Retina (tissue), 1 donor: ENCODE results near the gene FNIP2.
"Not testable (repeated sequence)": the region's sequence is repeated elsewhere in the genome, so short reads cannot be mapped to it uniquely, and the experiment has no call there.

ENCODE experiments used
- DNase-seq: peaks from one replicate; pipeline ENCODE4 v3.0.0-alpha.2; 2016

FNIP2 gene

DNA sequence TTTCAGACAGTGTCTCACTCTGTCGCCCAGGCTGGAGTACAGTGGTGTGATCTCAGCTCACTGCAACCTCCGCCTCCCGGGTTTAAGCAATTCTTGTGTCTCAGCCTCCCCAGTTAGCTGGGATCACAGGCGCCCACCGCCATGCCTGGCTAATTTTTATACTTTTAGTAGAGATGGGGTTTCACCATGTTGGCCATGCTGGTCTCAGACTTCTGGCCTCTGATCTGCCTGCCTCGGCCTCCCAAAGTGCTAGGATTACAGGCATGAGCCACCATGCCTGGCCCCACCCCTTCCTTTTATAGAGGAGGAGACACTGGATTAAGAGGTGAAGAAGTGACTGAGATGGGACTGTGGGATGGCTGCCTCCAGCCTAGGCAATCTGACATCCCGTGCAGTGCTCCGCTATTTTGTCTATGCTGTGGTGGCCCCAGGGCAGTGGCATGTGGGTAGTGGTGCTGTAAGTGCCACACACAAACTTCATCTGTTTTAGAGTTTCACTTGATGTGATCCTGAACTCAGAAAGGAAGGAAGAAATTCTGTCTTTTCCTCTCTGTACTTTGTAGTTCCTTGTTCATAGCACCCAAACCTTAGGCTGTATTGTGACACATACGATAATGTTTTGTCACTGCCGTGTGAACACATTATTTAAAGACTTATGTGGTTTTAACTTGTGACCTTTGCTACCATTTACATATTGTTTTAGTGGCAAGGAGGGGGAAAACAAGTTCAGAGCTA, 48.9 kb downstream of the FNIP2 start:
- DNase-seq = no peak

DNA sequence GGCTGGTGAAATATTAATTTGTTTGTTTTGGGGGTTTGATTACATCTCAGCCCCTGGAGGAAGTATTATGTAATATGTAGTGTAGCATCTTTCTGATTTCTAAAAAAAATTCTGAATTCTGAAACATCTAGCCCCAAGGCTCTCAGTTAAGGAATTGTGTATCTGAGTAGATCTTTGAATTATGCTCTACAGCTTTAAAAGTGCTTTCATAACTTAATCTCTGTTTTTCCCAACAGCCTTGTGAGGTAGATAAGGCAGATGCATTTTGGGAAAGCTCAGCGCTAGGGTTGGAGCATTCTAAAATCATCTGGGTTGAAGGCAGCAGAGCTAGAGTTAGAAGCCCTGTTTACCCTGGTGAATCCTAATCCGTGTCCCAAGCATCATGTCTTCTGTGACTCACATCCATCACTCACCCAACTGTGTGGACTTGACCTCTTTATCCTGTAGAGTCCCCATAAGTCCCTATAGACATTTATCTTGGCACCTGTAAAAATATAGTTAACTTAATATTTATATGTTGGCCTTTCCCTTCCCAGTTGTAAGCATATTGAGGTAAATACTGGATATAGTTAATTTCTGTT, 49.8 kb downstream of the FNIP2 start:
- no peak for DNase-seq

DNA sequence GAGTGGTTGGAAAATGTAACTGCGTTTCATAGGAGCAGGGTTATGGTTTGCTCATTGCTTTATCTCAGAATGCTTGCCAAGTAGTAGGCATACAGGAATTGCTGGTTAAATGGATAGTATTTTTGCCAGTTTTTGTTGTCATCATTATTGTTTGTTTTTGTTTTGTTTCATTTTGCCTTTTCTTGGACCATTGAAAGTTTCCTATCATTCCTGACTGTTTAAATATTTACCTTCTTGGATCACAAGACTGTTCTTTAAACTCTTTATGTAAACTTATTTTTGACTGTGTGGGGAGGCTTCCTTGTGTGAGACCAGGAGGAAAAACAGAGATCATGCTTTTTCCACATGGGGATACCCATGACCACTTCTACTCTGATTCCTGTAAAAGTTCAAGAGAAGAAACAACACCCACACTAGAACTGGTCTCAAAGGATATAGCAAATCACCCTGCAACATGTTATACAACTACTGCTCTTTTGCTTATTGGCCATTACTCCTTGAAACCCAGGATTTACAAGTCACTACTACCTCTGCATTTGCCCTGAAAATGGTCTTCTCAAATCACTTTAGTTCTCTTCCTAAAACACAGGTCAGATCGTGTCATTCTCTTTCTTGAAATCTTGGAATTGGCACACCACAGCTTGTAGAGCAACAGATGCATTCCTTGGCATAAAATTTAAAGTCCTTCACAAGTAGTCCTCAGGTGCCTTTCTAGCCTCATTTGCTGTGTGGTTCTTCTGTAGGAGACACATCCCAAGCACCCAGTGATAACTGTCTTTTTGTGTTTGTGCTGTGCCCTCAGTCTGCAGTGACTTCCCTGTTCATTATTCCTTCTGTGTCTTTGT, 51.3 kb downstream of the FNIP2 start:
- no peak for DNase-seq

DNA sequence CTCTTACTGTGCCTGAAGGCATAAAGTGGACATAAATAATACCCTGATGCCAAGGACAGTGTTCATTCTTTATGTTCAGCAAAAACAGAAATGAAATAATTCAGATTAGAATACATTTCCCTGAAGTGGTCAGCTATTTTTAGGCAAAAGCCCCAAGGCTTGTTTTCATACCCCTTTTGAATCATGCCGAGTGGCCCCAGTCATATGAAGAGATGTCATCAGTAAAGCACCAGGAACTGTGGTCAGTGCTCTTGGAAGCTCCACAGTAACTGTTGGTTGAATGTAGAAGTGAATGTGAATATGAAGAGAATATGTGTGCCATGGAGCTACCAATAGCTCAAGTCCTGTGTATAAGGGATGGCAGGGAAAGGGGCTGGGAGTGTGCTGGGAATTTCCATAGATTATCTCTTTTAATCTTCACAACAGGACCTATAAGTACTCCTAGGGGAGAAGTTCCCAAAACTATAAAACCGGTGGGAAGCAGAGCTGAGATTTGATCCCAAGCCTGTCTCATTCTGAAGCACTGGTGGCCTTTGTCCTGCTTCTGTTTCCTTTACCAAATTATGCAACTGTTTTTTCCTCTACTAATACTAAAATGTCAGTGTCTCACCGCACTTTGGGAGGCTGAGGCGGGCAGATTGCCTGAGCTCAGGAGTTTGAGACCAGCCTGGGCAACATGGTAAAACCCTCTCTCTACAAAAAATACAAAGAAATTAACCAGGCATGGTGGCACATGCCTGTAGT, 52.6 kb downstream of the FNIP2 start:
- no peak for DNase-seq

DNA sequence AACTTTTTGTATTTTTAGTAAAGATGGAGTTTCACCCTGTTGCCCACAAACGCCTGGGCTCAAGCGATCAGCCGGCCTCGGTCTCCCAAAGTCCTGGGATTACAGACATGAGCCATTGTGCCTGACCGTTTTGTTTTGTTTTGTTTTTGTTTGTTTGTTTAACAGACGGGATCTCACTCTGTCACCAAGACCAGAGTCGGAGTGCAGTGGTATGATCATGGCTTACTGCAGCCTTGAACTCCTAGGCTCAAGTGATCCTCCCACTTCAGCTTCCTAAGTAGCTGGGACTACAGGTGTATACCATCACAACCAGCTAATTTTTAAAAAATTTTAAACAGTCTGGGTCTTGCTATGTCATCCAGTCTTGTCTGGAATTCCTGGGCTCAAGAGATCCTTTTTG, 53.5 kb downstream of the FNIP2 start:
- no peak for DNase-seq

DNA sequence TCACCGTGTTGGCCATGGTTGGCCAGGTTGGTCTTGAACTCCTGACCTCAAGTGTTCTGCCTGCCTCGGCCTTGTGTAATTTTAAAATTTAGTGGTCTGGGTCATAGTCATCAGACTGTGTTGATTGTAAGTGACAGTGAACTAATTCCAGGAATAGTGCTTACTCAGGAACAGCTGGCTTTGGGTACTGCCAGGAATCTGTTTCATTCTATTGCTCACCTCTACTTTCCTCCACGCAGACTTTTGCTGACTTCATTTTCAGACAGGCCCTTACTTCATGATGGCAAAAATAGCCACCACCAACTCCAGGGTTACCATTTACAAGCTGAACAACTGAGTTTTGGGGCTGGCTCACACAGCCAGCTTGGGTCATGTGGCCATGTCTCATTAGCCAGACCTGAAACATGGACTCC, 54.6 kb downstream of the FNIP2 start:
- no peak for DNase-seq

DNA sequence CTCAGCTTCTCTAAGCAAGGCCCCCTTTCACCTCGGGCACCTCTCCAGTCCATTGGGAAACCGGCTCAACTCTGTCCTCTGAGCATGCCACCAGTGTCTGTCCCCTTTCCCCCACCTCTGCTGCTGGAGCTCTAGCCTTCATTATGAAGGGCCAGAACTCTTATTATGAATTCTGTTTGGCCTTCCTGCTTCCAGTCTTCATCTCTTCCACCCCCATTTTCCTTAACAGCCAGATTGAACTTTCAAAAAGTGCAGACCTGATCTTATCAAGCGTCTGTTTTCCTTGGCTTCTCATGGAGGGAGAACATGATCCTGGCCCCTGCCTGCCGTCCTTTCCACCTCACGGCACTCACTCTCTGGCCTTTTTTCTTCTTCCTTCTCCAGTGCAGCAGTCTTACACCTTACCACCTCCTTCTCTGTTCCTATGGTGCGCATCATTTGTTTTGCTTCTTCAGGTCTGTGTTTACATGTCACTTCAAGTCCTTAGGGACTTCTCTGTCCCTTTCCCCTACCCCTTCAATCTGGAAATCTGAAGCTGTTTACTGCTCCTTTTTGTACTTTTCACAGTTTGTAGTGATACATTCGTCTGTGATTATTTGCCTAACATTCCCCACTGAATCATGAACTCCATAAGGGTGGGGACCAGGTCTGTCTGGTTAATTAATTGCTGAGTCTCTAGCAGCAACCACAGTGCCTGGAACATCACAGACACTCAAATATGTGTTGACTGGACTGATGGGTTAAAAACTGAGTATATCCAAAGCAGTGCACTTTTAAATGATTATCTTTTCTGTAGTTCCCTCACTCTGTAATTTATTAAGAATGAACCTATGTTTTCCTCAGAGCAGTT, 55.8 kb downstream of the FNIP2 start:
- DNase-seq = no peak

DNA sequence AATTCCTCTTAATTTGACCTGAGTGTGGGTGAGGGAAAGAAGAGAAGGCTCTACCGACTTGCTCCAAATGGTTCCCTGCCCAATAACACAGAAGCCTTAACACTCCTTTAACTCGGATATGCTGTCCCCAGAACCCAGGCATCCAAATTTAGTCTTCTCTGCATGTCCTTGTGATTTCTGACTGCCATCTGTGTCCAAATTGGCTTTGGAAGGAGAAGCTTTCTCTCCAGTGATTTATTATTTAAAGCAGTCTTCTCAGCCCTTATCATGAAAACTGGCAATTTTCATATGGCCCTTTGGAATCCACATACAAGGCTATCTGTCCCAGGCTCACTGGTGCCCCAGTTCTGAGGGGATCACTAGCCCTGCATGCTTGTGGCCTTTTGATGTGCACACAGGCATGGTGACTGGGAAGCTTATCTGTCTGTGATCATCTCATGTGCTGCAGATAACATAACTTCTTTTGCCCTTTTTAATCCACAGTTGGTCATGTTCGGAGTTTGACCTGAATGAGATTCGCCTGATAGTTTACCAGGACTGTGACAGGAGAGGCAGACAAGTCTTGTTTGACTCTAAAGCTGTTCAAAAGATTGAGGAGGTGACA, 56.7 kb downstream of the FNIP2 start:
- no peak for DNase-seq

DNA sequence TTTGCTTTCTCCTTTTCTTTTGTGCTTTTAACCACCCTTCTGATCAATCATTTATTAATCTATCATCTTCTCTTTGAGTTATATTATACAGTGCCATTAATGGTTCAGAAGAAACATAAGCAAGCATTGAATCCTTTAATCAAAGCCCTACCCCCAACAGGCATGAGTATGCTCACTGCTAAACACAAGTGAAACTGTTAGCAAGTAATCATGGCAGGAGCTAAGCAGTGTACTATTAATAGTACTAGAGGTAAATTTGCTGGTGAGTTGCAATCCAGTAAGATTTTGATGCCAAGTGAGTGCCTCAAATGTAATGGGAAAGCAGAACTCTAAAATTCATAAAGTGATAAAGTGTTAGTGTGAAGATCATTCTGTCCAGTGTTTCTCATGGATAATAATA, 57.2 kb downstream of the FNIP2 start:
- no peak for DNase-seq

DNA sequence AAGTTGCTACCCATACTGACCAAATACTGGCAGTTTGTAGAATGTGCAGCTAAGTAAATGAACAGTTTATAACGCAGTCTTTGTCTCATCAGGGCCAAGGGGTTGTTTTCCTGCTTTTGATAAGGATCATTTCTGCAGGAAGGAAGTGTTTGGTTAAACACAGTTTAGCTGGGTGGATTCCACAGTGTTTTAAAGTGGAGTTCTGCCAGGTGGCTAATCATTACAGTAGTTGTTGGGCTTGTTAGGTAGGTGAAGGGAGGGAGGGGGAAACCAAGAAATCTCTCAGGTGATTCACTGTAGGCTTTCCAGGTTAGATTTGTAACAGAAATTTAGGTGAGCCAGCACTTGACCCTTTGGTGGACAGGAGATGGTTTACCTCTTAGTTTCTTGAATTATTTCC, 58.1 kb downstream of the FNIP2 start:
- no peak for DNase-seq

DNA sequence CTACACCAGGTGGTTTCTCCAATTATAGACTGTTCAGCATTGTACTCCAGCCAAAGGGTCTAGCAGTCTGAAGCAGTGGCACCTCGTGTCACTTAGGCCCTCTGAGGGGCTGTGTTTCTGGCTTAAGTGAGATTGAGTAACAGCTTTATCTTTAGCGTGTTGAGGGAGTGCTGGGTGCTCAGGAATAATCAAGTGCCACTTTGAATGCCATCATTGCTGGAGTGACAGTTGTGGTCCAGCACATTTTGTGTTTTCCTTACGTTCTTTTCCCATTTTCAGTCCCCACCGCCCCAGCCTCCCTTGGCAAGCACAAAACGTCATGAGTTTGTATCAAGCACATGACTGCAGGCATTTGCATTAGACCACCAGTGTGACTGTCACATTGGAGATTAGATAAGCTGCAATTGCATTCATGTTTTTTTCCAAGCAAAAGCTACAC, 58.7 kb downstream of the FNIP2 start:
- DNase-seq = no peak

DNA sequence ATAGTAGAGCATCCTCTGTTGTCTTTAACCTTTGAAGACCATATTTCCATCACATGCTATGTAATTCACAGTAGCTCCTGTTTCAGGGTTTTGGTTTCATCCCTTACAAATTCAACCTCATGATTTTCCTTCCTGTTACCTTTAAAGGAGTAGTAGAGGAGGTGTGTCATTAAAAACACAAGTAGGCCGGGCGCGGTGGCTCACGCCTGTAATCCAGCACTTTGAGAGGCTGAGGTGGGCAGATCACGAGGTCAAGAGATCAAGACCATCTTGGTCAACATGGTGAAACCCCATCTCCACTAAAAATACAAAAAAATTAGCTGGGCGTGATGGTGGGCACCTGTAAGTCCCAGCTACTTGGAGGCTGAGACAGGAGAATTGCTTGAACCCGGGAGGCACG, 59.3 kb downstream of the FNIP2 start:
- DNase-seq = not testable (repeated sequence)

DNA sequence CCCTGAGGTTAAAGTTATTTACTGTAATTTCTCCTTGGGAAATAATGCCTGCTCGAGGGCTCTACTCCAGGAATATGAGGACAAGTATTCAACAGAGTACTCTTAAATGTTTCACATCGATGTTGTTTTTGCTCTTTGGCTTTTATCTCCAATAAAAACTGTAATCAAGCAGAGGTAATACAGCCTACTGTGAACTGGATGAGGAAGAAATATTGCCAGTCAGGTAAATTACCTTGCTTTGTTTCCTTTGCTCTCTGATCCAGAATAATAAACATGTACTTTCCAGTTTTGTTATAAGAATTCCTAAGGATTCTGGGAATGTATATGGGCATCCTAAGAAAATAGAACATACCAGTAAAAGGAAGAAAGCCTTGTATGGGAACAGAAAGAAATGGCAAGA, 60.4 kb downstream of the FNIP2 start:
- DNase-seq = no peak

DNA sequence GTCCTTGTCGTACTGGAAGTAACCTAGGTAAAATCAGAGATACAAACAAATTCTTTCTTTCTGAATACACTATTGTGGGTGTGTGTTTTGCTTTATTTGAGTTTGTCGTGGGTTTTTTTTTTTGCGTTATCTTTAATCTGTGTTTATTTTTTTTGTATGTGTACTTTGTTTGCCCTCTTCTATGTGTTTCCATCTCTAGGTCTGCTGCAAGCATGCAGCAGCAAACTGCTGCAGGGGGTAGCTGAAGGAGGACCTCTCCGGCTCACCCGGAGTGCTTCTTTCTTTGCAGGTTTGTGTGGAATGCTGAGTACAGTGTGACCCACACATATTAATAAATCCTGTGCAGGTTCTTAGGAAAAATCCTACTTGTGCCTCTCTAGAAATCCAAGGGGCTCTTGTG, 64.8 kb downstream of the FNIP2 start:
- no peak for DNase-seq

DNA sequence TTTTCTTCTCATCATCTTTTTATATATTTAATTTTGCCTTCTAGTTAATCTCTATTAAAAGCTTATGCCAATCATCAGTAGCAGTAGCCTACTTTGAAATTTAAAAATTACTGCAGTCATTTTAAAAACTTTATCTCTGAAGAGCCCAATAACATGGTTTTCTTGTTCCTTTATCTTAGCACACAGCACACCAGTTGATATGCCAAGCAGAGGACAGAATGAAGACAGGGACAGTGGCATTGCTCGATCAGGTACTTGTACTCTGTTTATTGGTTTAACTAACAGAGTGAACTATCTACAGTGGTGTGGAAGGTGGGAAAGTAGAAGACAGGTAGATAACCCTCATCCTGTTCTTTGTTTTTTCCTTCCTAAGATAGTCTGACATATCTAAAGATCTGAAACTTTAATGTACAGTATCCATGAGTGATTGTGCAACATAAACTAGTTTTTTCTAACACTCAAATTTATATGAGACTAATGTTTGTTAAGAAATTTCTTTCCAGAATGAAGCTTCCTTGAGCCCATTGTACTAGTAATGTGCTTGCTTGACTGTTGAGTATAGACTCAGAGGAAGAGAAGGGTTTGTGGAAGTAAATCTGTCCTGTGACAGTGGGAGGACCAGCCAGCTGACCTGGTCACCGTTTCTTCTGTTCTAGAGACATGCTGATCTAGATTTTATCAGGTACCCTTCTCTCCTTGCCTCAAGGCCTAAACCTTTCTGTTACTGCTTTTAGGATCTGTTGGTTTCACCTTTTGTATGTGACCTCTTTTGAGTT, 66.6 kb downstream of the FNIP2 start:
- DNase-seq = no peak

DNA sequence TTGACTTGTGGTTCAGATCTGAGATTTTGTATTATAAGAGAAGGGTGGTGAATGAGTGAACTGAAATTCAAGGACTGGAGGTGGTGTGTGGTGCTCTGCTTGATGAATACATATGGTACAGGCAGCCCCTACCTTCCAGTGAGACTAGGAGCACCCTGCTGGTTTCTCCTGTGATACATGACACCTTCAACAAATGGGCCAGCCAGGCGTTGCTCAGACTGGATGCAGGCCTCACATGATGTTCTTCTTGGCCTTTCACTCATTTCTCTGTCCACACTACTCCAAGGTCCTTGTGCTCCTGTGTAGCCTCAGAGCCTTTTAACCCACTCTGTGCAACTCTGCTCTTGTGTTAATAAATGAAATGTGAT, 67.2 kb downstream of the FNIP2 start:
- no peak for DNase-seq

DNA sequence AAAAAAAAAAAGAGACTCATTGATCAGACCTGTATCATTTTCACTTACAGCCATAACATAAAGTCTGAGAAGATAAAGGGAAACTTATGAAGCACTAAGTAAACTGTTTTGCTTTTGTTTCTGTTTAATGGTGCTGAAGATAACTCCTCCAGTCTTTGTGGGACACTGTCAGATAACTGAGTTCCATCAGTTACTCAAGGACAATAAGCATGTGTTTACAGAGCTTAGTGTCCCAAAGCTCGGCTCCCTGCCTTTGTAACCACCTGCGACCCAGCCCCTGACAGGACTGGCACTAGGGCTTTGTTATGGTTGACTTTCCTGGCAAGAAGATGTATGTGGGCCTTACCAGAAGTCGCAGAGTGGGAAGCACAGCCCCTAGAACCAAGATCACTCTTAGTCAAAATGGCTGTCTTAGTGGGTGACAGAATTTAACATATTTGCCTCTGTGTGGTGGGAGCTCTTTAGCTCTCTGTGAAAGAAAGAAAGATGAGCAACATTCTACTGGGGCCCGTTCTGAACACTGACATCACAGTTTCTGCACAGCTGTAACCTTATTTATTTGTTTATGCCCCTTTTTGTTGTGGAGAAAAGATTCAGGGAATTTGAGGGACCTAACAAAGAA, 68.1 kb downstream of the FNIP2 start:
- no peak for DNase-seq

DNA sequence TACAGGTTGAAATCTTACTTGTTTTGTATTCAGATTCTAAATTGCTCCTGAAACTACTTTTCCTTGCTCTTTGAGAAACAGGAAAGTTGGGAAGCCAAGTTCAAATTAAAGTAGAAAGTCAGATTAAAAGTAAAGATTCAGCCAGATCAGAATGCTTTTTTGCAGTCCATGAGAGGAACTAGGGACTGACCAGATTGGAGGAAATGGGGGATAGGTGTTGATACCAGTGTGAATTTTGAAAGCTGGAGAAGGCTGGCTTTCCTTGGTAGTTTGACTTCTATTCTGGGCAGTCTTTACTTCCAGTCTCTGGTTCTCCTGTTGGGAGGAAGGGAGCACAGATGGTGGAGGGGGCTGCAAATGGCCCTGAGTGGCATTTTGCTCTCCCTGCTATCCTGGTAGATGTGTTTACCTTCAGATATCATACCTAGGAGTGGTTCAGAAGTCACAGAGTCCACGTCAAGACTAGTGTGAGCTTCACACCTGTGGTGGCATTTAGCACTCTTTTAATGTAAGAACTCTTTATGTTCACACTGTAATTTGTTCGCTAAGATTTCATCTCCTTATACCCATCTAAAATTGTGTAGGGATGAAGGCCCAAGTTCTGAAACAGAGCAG, 68.8 kb downstream of the FNIP2 start:
- no peak for DNase-seq

DNA sequence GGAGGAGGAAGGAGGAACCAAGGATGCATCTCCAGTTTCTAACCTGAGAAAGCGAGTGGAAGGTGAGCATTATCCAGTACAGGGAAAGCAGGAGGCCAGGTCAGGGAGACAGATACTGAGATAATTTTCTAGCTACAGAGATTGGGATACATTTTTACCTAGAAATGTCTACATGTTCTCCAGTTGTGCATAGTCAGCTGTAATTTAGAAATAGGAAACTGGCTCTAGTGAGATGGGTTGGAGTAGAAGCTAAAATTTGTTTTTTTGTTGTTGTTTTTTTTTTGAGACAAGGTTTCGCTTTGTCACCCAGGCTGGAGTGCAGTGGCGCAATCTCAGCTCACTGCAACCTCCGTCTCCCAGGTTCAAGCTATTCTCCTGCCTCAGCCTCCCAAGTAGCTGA, 71.3 kb downstream of the FNIP2 start:
- no peak for DNase-seq

DNA sequence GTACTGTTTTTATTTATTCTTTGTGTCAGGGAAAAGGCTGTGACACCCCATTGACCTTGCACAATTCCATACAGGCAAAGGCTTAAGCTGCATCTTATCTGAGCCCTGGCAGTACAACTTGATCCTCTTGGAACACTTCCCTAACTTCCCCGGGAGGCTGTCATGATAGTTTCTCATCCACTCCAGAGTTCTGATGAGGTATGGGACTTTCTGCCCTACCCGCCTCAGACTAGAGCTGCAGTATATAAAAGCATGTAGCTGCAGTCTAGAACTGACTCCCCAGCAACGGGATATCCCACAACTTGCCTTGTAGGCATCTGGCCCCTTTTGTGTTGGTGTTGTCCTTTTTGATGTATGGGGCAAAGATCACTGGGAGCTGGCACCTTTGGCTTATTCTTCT, 72.7 kb downstream of the FNIP2 start:
- no peak for DNase-seq
